HG02981 (cell line): ENCODE data around the gene DCC.
"Not testable (repeated sequence)": the region's sequence is repeated elsewhere in the genome, so short reads cannot be mapped to it uniquely, and the experiment has no call there.

Source experiments
- ATAC-seq: cut with Tn5 transposase; IDR thresholded peaks from one replicate; pipeline ENCODE4 v1.9.1; 2021; ENCODE audit warnings: mild to moderate bottlenecking, moderate library complexity; ENCODE audit not compliant: unreplicated experiment

The DCC gene

GRCh38 chr18:53458268-53458667 lies 1118.3 kb downstream of the DCC start:
- ATAC-seq, result no peak

GRCh38 chr18:53458944-53459580 lies 1119.1 kb downstream of the DCC start:
- ATAC-seq, result no peak

- ATAC-seq, result no peak
Observed at GRCh38 chr18:53467756-53468155, 1127.8 kb downstream of the DCC start.

- not testable (repeated sequence) for ATAC-seq
Observed at GRCh38 chr18:53468173-53468572, 1128.2 kb downstream of the DCC start.

- no peak for ATAC-seq
Observed at GRCh38 chr18:53472546-53472945, 1132.5 kb downstream of the DCC start.

GRCh38 chr18:53478155-53478554 lies 1138.2 kb downstream of the DCC start:
- no peak for ATAC-seq

GRCh38 chr18:53486296-53486695 lies 1146.3 kb downstream of the DCC start:
- ATAC-seq, result no peak

- ATAC-seq, result no peak
Observed at GRCh38 chr18:53489266-53489665, 1149.3 kb downstream of the DCC start.

GRCh38 chr18:53490019-53490418 lies 1150.0 kb downstream of the DCC start:
- ATAC-seq, result no peak

- ATAC-seq, result no peak
Observed at GRCh38 chr18:53496028-53496427, 1156.0 kb downstream of the DCC start.

- no peak for ATAC-seq
Observed at GRCh38 chr18:53503914-53504441, 1164.0 kb downstream of the DCC start.

GRCh38 chr18:53508529-53508928 lies 1168.5 kb downstream of the DCC start:
- ATAC-seq, result no peak

- no peak for ATAC-seq
Observed at GRCh38 chr18:53509886-53510285, 1169.9 kb downstream of the DCC start.

GRCh38 chr18:53511725-53512124 lies 1171.7 kb downstream of the DCC start:
- not testable (repeated sequence) for ATAC-seq

- no peak for ATAC-seq
Observed at GRCh38 chr18:53521068-53521467, 1181.1 kb downstream of the DCC start.

- ATAC-seq, result no peak
Observed at GRCh38 chr18:53526101-53526870, 1186.3 kb downstream of the DCC start.

- ATAC-seq, result no peak
Observed at GRCh38 chr18:53527365-53527764, 1187.4 kb downstream of the DCC start.

GRCh38 chr18:53531187-53531586 lies 1191.2 kb downstream of the DCC start:
- ATAC-seq, result no peak

- no peak for ATAC-seq
Observed at GRCh38 chr18:53531896-53532295, 1191.9 kb downstream of the DCC start.

- ATAC-seq, result no peak
Observed at GRCh38 chr18:53534203-53534602, 1194.2 kb downstream of the DCC start.

- no peak for ATAC-seq
Observed at GRCh38 chr18:53534695-53535094, 1194.7 kb downstream of the DCC start.

GRCh38 chr18:53536908-53537307 lies 1196.9 kb downstream of the DCC start:
- no peak for ATAC-seq
